ENCODE results near the gene MUC4.

DNA sequence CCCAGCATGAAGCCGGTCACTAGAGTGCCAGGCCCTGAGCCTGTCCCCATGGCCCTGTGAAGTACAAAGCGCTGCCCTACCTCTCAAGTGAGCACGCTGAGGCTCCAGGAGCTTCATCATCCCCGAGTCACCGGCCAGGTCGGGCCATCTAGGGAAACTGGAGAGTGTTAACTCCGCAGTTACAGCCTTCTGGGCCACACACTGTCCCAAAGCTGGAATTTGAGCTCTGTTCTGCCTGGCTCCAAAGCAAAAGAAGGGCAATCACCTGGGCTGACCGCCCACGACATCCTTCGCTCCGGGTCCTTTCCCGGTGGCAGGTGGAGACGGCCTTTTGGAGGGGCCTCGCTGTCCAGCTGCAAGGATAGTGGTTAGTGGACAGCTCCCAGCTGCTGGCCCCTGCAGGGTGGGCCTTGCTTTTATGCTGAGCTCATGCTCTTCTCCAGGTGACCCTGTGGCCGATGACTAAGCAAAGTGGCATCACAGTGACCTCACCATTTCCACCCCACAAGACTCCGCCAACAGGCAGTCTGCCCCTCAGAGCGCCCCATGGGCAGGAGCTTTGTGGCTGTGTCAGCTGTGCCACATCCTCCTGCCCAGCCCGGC, 3.5 kb upstream of the MUC4 start:
- TF ChIP-seq, protein P1, sequence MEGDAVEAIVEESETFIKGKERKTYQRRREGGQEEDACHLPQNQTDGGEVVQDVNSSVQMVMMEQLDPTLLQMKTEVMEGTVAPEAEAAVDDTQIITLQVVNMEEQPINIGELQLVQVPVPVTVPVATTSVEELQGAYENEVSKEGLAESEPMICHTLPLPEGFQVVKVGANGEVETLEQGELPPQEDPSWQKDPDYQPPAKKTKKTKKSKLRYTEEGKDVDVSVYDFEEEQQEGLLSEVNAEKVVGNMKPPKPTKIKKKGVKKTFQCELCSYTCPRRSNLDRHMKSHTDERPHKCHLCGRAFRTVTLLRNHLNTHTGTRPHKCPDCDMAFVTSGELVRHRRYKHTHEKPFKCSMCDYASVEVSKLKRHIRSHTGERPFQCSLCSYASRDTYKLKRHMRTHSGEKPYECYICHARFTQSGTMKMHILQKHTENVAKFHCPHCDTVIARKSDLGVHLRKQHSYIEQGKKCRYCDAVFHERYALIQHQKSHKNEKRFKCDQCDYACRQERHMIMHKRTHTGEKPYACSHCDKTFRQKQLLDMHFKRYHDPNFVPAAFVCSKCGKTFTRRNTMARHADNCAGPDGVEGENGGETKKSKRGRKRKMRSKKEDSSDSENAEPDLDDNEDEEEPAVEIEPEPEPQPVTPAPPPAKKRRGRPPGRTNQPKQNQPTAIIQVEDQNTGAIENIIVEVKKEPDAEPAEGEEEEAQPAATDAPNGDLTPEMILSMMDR (IDR thresholded peaks at IDR 0.05; ENCODE audit: insufficient read depth, low read length, poor library complexity, severe bottlenecking), result no peak
- TF ChIP-seq EZH2phosphoT487 (conservative IDR thresholded peaks at IDR 0.05; ENCODE audit: low read length), result no peak

All from SU-DHL-6 (cell line).